WTC11 (cell line): ENCODE measurements around the gene WDR18. TPM values are rescaled to one million over a fixed set of nuclear protein-coding genes. Genes with fewer than 3 reads are reported as not detected.

ENCODE experiments used
- ATAC-seq: fragments of 200-7000 bp; cut with Tn5 transposase; 2 replicates; pipeline ENCODE4 v1.10.0; 2021; ENCODE audit warnings: mild to moderate bottlenecking, moderate library complexity
- CTCF ChIA-PET: fragments of 300-600 bp; sonication (Branson Sonifier 250); formaldehyde crosslinking; loops from one replicate; lab custom pipeline; 2021; ENCODE audit warnings: antibody characterized with exemption; lab: Charles Lee
- POLR2A ChIA-PET: fragments of 350-600 bp; sonication (Branson Sonifier 250); formaldehyde crosslinking; loops from one replicate; lab custom pipeline; 2021; ENCODE audit warnings: antibody characterized with exemption; lab: Charles Lee
- DNase-seq: peaks from one replicate; pipeline ENCODE4 v3.0.0; 2021; ENCODE audit warnings: low spot score
- H3K27ac Mint-ChIP-seq: 2 replicates; pipeline ENCODE4 v1.8.0; 2021; ENCODE audit warnings: mixed read lengths
- H3K27me3 Mint-ChIP-seq: 2 replicates; pipeline ENCODE4 v1.8.0; 2021; ENCODE audit warnings: low read depth, mild to moderate bottlenecking, moderate library complexity, mixed read lengths
- H3K36me3 Mint-ChIP-seq: 2 replicates; pipeline ENCODE4 v1.8.0; 2021; ENCODE audit warnings: mixed read lengths
- H3K4me1 Mint-ChIP-seq: 2 replicates; pipeline ENCODE4 v1.8.0; 2022; ENCODE audit warnings: mixed read lengths
- H3K4me3 Mint-ChIP-seq: 2 replicates; pipeline ENCODE4 v1.8.0; 2021; ENCODE audit warnings: mild to moderate bottlenecking, moderate library complexity, mixed read lengths
- H3K9me3 Mint-ChIP-seq: 2 replicates; pipeline ENCODE4 v1.8.0; 2021; ENCODE audit warnings: mixed read lengths
- AR ChIP-seq: fragments of 250-450 bp; sonication (Bioruptor Pico); IDR thresholded peaks from 2 replicates; pipeline ENCODE4 v1.9.0; 2021; ENCODE audit warnings: mild to moderate bottlenecking
- ATF1 ChIP-seq: sonication (generic); formaldehyde crosslinking; IDR thresholded peaks from 2 replicates; pipeline ENCODE4 v1.8.1; 2023; ENCODE audit warnings: mild to moderate bottlenecking, moderate library complexity, missing genetic modification reagents
- ATF2 ChIP-seq: sonication (generic); formaldehyde crosslinking; IDR thresholded peaks from 2 replicates; pipeline ENCODE4 v1.8.1; 2022; ENCODE audit warnings: low read depth, missing genetic modification reagents, borderline replicate concordance
- E2F4 ChIP-seq: sonication (generic); formaldehyde crosslinking; IDR thresholded peaks from 2 replicates; pipeline ENCODE4 v1.8.1; 2022; ENCODE audit warnings: low read depth, mild to moderate bottlenecking, moderate library complexity, missing genetic modification reagents, borderline replicate concordance
- FOXJ3 ChIP-seq: sonication (generic); formaldehyde crosslinking; IDR thresholded peaks from 2 replicates; pipeline ENCODE4 v1.9.0; 2021; ENCODE audit warnings: missing genetic modification reagents, mild to moderate bottlenecking, borderline replicate concordance
- FOXP4 ChIP-seq: sonication (generic); formaldehyde crosslinking; IDR thresholded peaks from 2 replicates; pipeline ENCODE4 v1.8.0; 2022; ENCODE audit warnings: mild to moderate bottlenecking, missing genetic modification reagents
- HMGA2 ChIP-seq: fragments of 250-450 bp; sonication (Bioruptor Pico); IDR thresholded peaks from 2 replicates; pipeline ENCODE4 v1.4.0; 2021; ENCODE audit warnings: mild to moderate bottlenecking, moderate library complexity
- IRF2 ChIP-seq: sonication (generic); formaldehyde crosslinking; IDR thresholded peaks from 2 replicates; pipeline ENCODE4 v1.8.0; 2022; ENCODE audit warnings: low read depth, missing genetic modification reagents, borderline replicate concordance
- MLX ChIP-seq: sonication (generic); formaldehyde crosslinking; IDR thresholded peaks from 2 replicates; pipeline ENCODE4 v1.8.1; 2023; ENCODE audit warnings: mild to moderate bottlenecking, missing genetic modification reagents, moderate library complexity
- NR1H2 ChIP-seq: sonication (generic); formaldehyde crosslinking; IDR thresholded peaks from 2 replicates; pipeline ENCODE4 v1.9.0; 2021; ENCODE audit warnings: mild to moderate bottlenecking, moderate library complexity, missing genetic modification reagents
- PRDM15 ChIP-seq: sonication (generic); formaldehyde crosslinking; IDR thresholded peaks from 2 replicates; pipeline ENCODE4 v1.8.0; 2022; ENCODE audit warnings: missing genetic modification reagents
- RELA ChIP-seq: sonication (generic); formaldehyde crosslinking; IDR thresholded peaks from 2 replicates; pipeline ENCODE4 v1.8.1; 2022; ENCODE audit warnings: missing genetic modification reagents, mild to moderate bottlenecking, borderline replicate concordance
- SMAD3 ChIP-seq: sonication (generic); formaldehyde crosslinking; IDR thresholded peaks from 2 replicates; pipeline ENCODE4 v1.8.0; 2022; ENCODE audit warnings: missing genetic modification reagents, mild to moderate bottlenecking, borderline replicate concordance
- SMAD4 ChIP-seq: sonication (generic); formaldehyde crosslinking; IDR thresholded peaks from 2 replicates; pipeline ENCODE4 v1.8.0; 2022; ENCODE audit warnings: mild to moderate bottlenecking, missing genetic modification reagents
- ZNF263 ChIP-seq: sonication (generic); formaldehyde crosslinking; IDR thresholded peaks from 2 replicates; pipeline ENCODE4 v1.8.1; 2022; ENCODE audit warnings: low read depth, mild to moderate bottlenecking, moderate library complexity, missing genetic modification reagents
- ZNF425 ChIP-seq: fragments of 250-450 bp; sonication (Bioruptor Pico); conservative IDR thresholded peaks from 2 replicates; pipeline ENCODE4 v1.9.0; 2021; ENCODE audit warnings: mild to moderate bottlenecking
- total RNA-seq: library from RNA; stranded (reverse); gene quantifications from 3 replicates; pipeline ENCODE4 v1.2.3, GENCODE V29; 2021

WDR18 gene
- total RNA-seq, 1 experiment from 2014 or later: 140 TPM

- Mint-ChIP-seq H3K27me3 (no peaks in the 10 kb centered on the region), H3K4me1 (peaks cover 28% of the 10 kb centered on the region), H3K27ac (peak overlapping the region; percentile 92), H3K4me3 (no peak overlapping the region; the same call in 1 of the 2 replicates), H3K9me3 (no peaks in the 10 kb centered on the region), H3K36me3 (no peaks in the 10 kb centered on the region; the same call in 1 of the 2 replicates)
- TF ChIP-seq FOXP4 (CRISPR knock-in tag) (no peak), PRDM15 (CRISPR knock-in tag) (no peak), ATF2 (CRISPR knock-in tag) (no peak), HMGA2 (no peak), FOXJ3 (no peak), IRF2 (no peak), E2F4 (CRISPR knock-in tag) (no peak), ZNF263 (CRISPR knock-in tag) (no peak), SMAD4 (no peak), ATF1 (CRISPR knock-in tag) (no peak), RELA (CRISPR knock-in tag) (no peak), AR (CRISPR knock-in tag) (no peak), MLX (CRISPR knock-in tag) (no peak), NR1H2 (no peak), ZNF425 (no peak), SMAD3 (CRISPR knock-in tag) (no peak)
- ATAC-seq: no peak
- POLR2A ChIA-PET: interaction anchor here (0.5 to 1.5 kb wide), 4 partner anchors 9 to 87 kb away, joined by 3 read pairs; partner anchors contain the start of gene CNN2
- no peak for DNase-seq
- CTCF ChIA-PET: interaction anchor here (1.1 to 1.8 kb wide), 3 partner anchors 9 to 64 kb away, joined by 3 to 5 read pairs (median 4); partner anchors contain the start of gene CNN2
Observed at GRCh38 chr19:1017115-1017905, 33.2 kb downstream of the WDR18 start.
